Subcutaneous adipose tissue (tissue), 4 donors: Measurements from ENCODE around the gene PAPPA. TPM values are rescaled to one million over a fixed set of nuclear protein-coding genes. Genes with fewer than 3 reads are reported as not detected.

ENCODE experiments used
- total RNA-seq, 4 donors: library from RNA; depleted of rRNA; stranded (reverse); fragments of >200 nt; gene quantifications; one replicate each; pipeline ENCODE4 v1.1.0, GENCODE V29; 2016
- TF ChIP-seq, protein P1 (sequence below): fragments of 450-650 bp; IDR thresholded peaks from one replicate; pipeline ENCODE4 v1.5.1; 2016; ENCODE audit warnings: low read depth, mild to moderate bottlenecking, control low read depth, antibody characterized with exemption, moderate library complexity

PAPPA gene
- total RNA-seq, 4 donors from 2014 or later: 1.3 to 3.9 (median 3.1) TPM

DNA sequence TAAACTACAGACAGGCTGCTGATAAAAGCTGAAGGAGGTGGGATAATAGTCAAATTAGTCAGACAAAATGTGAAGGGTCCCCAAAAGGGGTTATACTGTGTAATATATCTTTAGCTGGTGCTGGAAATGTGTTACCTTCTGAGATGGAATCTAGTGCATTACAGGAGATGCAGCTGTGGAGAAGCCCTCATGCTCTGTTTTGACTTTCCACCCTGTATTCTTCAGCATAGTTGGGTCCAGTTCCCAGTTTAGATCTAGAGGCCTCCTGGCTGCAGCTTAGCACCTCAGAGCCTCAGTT lies 122.6 kb downstream of the PAPPA start:
- TF ChIP-seq, protein P1, sequence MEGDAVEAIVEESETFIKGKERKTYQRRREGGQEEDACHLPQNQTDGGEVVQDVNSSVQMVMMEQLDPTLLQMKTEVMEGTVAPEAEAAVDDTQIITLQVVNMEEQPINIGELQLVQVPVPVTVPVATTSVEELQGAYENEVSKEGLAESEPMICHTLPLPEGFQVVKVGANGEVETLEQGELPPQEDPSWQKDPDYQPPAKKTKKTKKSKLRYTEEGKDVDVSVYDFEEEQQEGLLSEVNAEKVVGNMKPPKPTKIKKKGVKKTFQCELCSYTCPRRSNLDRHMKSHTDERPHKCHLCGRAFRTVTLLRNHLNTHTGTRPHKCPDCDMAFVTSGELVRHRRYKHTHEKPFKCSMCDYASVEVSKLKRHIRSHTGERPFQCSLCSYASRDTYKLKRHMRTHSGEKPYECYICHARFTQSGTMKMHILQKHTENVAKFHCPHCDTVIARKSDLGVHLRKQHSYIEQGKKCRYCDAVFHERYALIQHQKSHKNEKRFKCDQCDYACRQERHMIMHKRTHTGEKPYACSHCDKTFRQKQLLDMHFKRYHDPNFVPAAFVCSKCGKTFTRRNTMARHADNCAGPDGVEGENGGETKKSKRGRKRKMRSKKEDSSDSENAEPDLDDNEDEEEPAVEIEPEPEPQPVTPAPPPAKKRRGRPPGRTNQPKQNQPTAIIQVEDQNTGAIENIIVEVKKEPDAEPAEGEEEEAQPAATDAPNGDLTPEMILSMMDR: no peak

DNA sequence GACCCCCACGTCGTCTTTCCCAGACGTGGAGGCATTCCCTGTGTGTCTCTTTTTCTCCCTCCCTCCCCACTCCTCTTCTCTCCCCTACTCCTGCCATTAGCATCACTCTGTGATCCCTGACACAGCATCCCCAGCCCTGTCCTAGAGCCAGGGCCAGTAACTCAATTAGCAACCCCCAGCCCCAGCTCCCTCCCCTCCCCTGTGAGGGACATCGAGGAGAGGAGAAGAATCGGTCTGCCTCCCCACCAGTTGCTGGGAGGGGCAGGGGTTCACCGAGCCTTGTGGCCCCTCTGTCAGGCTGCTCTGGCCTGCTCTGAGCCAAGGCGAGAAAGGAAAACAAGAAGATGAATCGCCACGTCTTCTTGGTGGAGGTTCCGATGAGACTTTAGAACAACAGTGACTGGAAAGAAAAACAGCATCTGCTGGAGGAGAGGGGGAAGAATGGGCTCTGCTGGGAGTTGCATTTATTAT lies 123.1 kb downstream of the PAPPA start:
- TF ChIP-seq, protein P1: no peak

DNA sequence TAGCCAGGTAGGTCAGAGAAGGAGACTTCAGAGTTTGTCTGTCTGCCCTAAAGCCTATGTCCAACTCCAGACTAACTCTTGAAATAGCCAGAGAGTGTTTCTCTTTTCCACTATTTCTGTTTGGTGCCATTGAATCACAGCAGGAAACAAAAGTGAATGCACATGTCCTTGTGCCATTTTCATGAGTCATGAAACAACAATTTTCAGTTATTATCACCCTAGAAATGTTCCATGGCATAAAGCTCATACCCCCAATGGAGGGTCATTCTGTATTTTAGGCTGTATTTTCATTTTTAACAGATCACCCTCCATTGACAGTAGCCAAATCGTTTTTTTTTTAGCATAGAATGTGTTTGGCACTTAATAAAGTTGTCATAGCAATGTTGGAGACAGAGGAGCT lies 124.7 kb downstream of the PAPPA start:
- TF ChIP-seq, protein P1: no peak

DNA sequence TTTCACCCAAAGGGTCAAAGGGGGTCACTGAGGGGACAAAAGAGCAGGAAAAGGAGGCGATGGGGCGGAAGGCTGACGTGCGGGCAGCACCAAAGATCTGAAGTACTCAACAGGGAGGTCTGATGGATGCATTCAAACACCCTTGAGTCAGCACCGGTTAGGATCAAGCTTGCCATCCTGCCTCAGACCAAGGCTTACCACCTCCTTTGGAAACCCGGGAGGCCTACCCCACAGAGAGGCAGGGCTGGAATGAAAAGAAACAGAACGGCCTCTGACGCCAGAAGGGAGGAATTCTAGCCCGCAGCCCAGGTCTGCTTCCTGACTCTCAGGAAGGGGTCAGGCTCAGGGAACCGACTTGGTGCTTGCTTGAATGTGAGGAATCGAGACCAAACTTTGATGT lies 125.6 kb downstream of the PAPPA start:
- TF ChIP-seq, protein P1: no peak

DNA sequence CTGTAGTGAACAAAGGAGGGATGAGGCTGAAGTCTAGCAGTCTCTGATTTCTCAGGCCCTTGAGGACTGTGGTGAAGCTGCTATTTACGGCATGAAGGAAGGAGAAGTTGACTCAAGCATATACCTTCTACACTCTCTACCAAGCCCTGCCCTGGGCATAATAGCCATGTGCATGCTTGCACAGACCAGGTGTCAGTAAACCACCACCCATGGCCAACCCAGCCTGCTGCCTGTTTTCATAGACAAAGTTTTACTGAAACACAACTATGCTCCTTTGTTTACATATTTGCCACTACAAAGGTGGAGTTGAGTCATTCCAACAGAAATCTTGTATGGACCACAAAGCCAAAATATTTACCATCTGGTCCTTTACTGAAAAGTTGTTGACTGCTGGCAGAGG lies 126.9 kb downstream of the PAPPA start:
- TF ChIP-seq, protein P1: no peak

DNA sequence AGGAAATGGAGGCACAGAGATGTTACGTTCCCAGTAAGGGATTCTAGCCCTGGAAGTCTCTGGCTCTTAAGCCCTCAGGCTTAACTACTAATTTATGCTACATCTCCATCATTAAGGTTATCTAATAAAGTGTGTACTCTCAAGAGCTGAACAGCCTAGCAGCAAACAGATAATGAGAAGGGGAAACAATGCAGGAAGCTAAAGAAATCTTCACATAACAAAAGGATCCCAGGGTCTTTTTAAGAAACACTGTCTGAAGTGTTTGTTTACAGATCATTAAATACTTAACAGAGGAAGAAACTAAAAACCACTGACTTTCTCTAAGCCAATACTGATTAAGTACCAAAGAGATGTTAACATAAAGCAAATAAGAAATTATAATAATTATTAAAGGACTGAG lies 129.0 kb downstream of the PAPPA start:
- TF ChIP-seq, protein P1: no peak

DNA sequence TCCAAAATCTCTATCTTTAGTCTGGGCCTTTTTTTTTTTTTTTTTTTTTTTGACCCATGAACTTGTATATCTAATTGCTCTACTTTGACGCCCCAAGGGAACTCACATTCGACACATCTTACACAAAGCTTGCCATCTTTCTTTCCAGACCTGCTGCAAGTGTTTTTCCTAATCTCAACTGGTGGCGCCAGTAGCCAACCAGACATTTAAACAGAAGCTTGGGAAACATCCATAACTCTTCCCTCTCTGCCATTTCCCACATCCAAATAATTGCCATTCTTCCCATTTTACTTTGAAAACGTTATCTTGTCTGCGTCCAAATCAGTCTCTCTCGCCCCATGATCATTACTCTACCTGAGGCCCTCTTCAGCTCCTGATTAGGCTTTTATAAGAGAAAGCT lies 130.9 kb downstream of the PAPPA start:
- TF ChIP-seq, protein P1: no peak
